ENCODE measurements around the gene RBM33.

- TF ChIP-seq POLR2A (IDR thresholded peaks at IDR 0.05; ENCODE audit: low read length): no peak
- no peak for TF ChIP-seq GATA1 (IDR thresholded peaks at IDR 0.05; ENCODE audit: low read depth, low read length)
These were observed 24.7 kb upstream of the RBM33 start for GRCh38 chr7:155619634-155620271.
